Measurements from ENCODE around the gene LHFPL2. TPM values are rescaled to one million over a fixed set of nuclear protein-coding genes. Genes with fewer than 3 reads are reported as not detected.

Gene LHFPL2
- total and polyA plus RNA-seq, 2 of the 4 experiments (the other 2 are of a cell fraction), result 6.5 to 11.3 TPM

DNA sequence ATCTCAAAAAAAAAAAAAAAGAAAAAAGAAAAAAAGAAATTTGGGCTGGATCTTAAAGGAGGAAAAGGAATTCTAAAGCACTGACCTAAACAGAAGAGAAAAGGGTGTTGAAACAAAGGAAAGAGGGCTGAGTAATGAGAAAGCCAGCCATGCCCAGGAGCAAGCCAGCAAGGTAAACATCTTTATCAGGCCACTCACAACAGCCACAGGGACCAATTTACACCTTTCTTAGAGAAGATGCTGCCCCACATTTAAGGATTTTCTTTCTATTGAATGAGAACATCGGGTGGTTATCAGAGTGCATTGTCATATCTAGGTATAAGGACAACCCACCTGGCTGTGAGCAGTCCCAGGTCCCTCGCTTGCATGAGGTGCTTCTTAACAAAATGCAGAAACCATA, 16.6 kb downstream of the LHFPL2 start:
- no peak overlapping the region for H4K5ac ChIP-seq (ENCODE audit: low read depth, low read length)
- H2AK9ac ChIP-seq (replicated peaks; ENCODE audit: low read depth, low read length, poor library complexity), result no peak overlapping the region
- H3K9me1 ChIP-seq (ENCODE audit: insufficient read depth, low read length), result peaks cover 26% of the 10 kb centered on the region
- no peak overlapping the region for H3K4ac ChIP-seq (ENCODE audit: low read depth, low read length)
- H2BK120ac ChIP-seq (ENCODE audit: low read depth, low read length), result no peak overlapping the region
- BruUV-seq (replicated peaks), result no TSS peak
- in situ Hi-C loops (cut with MboI; ENCODE audit: low sequenced_read_pairs) (no loop called here), intact Hi-C loops (cut with micrococcal nuclease) (loop anchor here (10.0 kb wide), 1 partner anchor 323 kb away; no protein-coding TSS in a partner anchor), dilution Hi-C loops (cut with HindIII; ENCODE audit: low sequenced_read_pairs, unreplicated experiment) (no loop called here)
- ChIA-PET CTCF (no interaction called here), POLR2A (ENCODE audit: unreplicated experiment) (no interaction called here)
- H2BK5ac ChIP-seq (ENCODE audit: low read depth, low read length, poor library complexity, severe bottlenecking), result no peak overlapping the region
- no peaks in the 10 kb centered on the region for H3K9me3 ChIP-seq (ENCODE audit: control insufficient read depth, insufficient read depth, low read length)
- DNase-seq, result no peak
- H3K14ac ChIP-seq (replicated peaks; ENCODE audit: low read depth, low read length), result no peak overlapping the region
- H3K56ac ChIP-seq (ENCODE audit: extremely low read depth, insufficient read depth, low read length), result no peak overlapping the region
- H3K23ac ChIP-seq (ENCODE audit: low read depth, low read length), result no peak overlapping the region
- WGBS, 2 experiments (ENCODE audit: extremely low coverage in 2 of 2, insufficient read length in 1 of 2), result 100% methylated on average over 1 of the region's 2 CpGs; no CpG with 5 or more reads in 1 of the 2 experiments
- H2BK15ac ChIP-seq (ENCODE audit: low read depth, low read length), result no peak overlapping the region
- H2AK5ac ChIP-seq (ENCODE audit: low read depth, low read length), result no peak overlapping the region
- H4K91ac ChIP-seq (ENCODE audit: insufficient read depth, low read depth, low read length), result no peak overlapping the region
- peaks cover 49 to 87% of the 10 kb centered on the region in 2 experiments for H3K79me1 ChIP-seq (ENCODE audit: low read depth in 1 of 2, low read length in 2 of 2)
- H4K20me1 ChIP-seq (ENCODE audit: insufficient read depth, low read length), result peaks cover 35% of the 10 kb centered on the region; the same call in 1 of the 2 replicates
- no peak overlapping the region for H2AFZ ChIP-seq (replicated peaks; ENCODE audit: low read length, poor library complexity)
- no peaks in the 10 kb centered on the region for H3K27me3 ChIP-seq (ENCODE audit: control insufficient read depth, insufficient read depth, low read length)
- TF ChIP-seq RAD21 (IDR thresholded peaks at IDR 0.05; ENCODE audit: low read length) (no peak), BHLHE40 (IDR thresholded peaks at IDR 0.05; ENCODE audit: low read depth, low read length) (no peak), POLR2A (IDR thresholded peaks at IDR 0.05; ENCODE audit: low read depth, low read length) (no peak), CEBPB (IDR thresholded peaks at IDR 0.05; ENCODE audit: low read depth, low read length) (no peak), MXI1 (IDR thresholded peaks at IDR 0.05; ENCODE audit: borderline replicate concordance, low read depth, low read length) (no peak), NFE2L2 (IDR thresholded peaks at IDR 0.05; ENCODE audit: low read depth, low read length) (no peak), MAZ (IDR thresholded peaks at IDR 0.05; ENCODE audit: borderline replicate concordance, low read depth, low read length) (no peak), SMC3 (IDR thresholded peaks at IDR 0.05; ENCODE audit: low read depth, low read length) (no peak), FOS (IDR thresholded peaks at IDR 0.05; ENCODE audit: low read depth, low read length) (no peak), MAFK (IDR thresholded peaks at IDR 0.05; ENCODE audit: low read depth, low read length) (no peak), CHD1 (IDR thresholded peaks at IDR 0.05; ENCODE audit: low read depth, low read length) (no peak), RCOR1 (IDR thresholded peaks at IDR 0.05; ENCODE audit: insufficient replicate concordance, low read length) (no peak), RFX5 (IDR thresholded peaks at IDR 0.05; ENCODE audit: low read depth, low read length) (no peak)
- TF ChIP-seq, protein P1, sequence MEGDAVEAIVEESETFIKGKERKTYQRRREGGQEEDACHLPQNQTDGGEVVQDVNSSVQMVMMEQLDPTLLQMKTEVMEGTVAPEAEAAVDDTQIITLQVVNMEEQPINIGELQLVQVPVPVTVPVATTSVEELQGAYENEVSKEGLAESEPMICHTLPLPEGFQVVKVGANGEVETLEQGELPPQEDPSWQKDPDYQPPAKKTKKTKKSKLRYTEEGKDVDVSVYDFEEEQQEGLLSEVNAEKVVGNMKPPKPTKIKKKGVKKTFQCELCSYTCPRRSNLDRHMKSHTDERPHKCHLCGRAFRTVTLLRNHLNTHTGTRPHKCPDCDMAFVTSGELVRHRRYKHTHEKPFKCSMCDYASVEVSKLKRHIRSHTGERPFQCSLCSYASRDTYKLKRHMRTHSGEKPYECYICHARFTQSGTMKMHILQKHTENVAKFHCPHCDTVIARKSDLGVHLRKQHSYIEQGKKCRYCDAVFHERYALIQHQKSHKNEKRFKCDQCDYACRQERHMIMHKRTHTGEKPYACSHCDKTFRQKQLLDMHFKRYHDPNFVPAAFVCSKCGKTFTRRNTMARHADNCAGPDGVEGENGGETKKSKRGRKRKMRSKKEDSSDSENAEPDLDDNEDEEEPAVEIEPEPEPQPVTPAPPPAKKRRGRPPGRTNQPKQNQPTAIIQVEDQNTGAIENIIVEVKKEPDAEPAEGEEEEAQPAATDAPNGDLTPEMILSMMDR (conservative IDR thresholded peaks at IDR 0.05; ENCODE audit: low read depth, low read length), result no peak
- TF ChIP-seq, protein P2, sequence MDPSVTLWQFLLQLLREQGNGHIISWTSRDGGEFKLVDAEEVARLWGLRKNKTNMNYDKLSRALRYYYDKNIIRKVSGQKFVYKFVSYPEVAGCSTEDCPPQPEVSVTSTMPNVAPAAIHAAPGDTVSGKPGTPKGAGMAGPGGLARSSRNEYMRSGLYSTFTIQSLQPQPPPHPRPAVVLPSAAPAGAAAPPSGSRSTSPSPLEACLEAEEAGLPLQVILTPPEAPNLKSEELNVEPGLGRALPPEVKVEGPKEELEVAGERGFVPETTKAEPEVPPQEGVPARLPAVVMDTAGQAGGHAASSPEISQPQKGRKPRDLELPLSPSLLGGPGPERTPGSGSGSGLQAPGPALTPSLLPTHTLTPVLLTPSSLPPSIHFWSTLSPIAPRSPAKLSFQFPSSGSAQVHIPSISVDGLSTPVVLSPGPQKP (IDR thresholded peaks at IDR 0.05; ENCODE audit: borderline replicate concordance, low read depth, low read length), result no peak
- TF ChIP-seq, protein P3, sequence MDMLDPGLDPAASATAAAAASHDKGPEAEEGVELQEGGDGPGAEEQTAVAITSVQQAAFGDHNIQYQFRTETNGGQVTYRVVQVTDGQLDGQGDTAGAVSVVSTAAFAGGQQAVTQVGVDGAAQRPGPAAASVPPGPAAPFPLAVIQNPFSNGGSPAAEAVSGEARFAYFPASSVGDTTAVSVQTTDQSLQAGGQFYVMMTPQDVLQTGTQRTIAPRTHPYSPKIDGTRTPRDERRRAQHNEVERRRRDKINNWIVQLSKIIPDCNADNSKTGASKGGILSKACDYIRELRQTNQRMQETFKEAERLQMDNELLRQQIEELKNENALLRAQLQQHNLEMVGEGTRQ (IDR thresholded peaks at IDR 0.05; ENCODE audit: low read depth, low read length), result no peak
- H3K4me3 ChIP-seq (ENCODE audit: insufficient read depth, low read depth, low read length), result no peak overlapping the region
- ATAC-seq (ENCODE audit: low read depth), result no peak
- H2BK20ac ChIP-seq (ENCODE audit: low read depth, low read length), result no peak overlapping the region
- no peak overlapping the region for H3K9ac ChIP-seq (ENCODE audit: low read depth, low read length)
- H3K4me1 ChIP-seq (ENCODE audit: control insufficient read depth, insufficient read depth, low read length), result peaks cover 28% of the 10 kb centered on the region
- no peak overlapping the region for H3K27ac ChIP-seq (ENCODE audit: insufficient read depth, low read length)
- no peak overlapping the region for H3K18ac ChIP-seq (ENCODE audit: low read depth, low read length)
- H4K8ac ChIP-seq (ENCODE audit: low read depth in 2 of 2, low read length in 2 of 2), result no peak overlapping the region
- H3K36me3 ChIP-seq (ENCODE audit: control insufficient read depth, insufficient read depth, low read length), result peaks cover 43% of the 10 kb centered on the region
- no peak overlapping the region for H3K4me2 ChIP-seq (ENCODE audit: low read depth, low read length)

Measured in IMR-90 (cell line).